Liver (tissue), 9 donors: Measurements from ENCODE around the gene BET1. TPM values are rescaled to one million over a fixed set of nuclear protein-coding genes. Genes with fewer than 3 reads are reported as not detected.

ENCODE experiments used
- DNase-seq: peaks from one replicate; pipeline ENCODE4 v3.0.0-alpha.2; 2017; ENCODE audit warnings: low spot score
- H3K27ac ChIP-seq, 2 donors: one replicate each; pipeline ENCODE4 v1.7.0; 2013; ENCODE audit warnings: inconsistent platforms in 2 of 2, low read length in 2 of 2, control low read depth in 1 of 2, low read depth in 1 of 2, mild to moderate bottlenecking in 1 of 2
- H3K27me3 ChIP-seq, 4 donors: one replicate each; pipeline versions ENCODE4 v1.6.1 to v1.7.0; 2013; ENCODE audit warnings: low read length in 3 of 4, inconsistent platforms in 1 of 4, mild to moderate bottlenecking in 1 of 4, moderate library complexity in 1 of 4; ENCODE audit not compliant: control insufficient read depth in 4 of 4, insufficient read depth in 4 of 4
- H3K36me3 ChIP-seq, 4 donors: one replicate each; pipeline versions ENCODE4 v1.6.1 to v1.7.0; 2013; ENCODE audit warnings: low read length in 3 of 4, mild to moderate bottlenecking in 3 of 4, low read depth in 1 of 4, moderate library complexity in 1 of 4; ENCODE audit not compliant: control insufficient read depth in 4 of 4, insufficient read depth in 3 of 4
- H3K4me1 ChIP-seq, 4 donors: one replicate each; pipeline versions ENCODE4 v1.6.1 to v1.7.0; 2013; ENCODE audit warnings: low read length in 3 of 4, mild to moderate bottlenecking in 3 of 4, moderate library complexity in 1 of 4; ENCODE audit not compliant: control insufficient read depth in 4 of 4, insufficient read depth in 4 of 4
- H3K4me3 ChIP-seq, 3 donors: one replicate each; pipeline versions ENCODE4 v1.6.1 to v1.7.0; 2013; ENCODE audit warnings: low read length in 3 of 3, control low read depth in 1 of 3, low read depth in 1 of 3, mild to moderate bottlenecking in 1 of 3
- H3K9ac ChIP-seq, 2 donors: one replicate each; pipeline ENCODE4 v1.7.0; 2013; ENCODE audit warnings: low read length in 2 of 2, mild to moderate bottlenecking in 2 of 2, moderate library complexity in 2 of 2, control low read depth in 1 of 2, low read depth in 1 of 2
- H3K9me3 ChIP-seq, 4 donors: one replicate each; pipeline versions ENCODE4 v1.6.1 to v1.7.0; 2013; ENCODE audit warnings: low read length in 3 of 4; ENCODE audit not compliant: control insufficient read depth in 4 of 4
- ATF3 ChIP-seq: IDR thresholded peaks from 2 replicates; pipeline ENCODE4 v1.6.1; 2016; ENCODE audit warnings: antibody characterized with exemption
- CTCF ChIP-seq: fragments of 150-350 bp; IDR thresholded peaks from 2 replicates; pipeline ENCODE4 v1.5.1; 2017; ENCODE audit warnings: improper control_type of control experiment, low read depth, low read length; ENCODE audit not compliant: missing input control
- EGR1 ChIP-seq, 2 donors: IDR thresholded peaks; 2 replicates each; pipeline ENCODE4 v1.6.1; 2016 to 2018; ENCODE audit warnings: antibody characterized with exemption in 2 of 2, low read depth in 2 of 2
- FOXA1 ChIP-seq: IDR thresholded peaks from 2 replicates; pipeline ENCODE4 v1.6.1; 2016; ENCODE audit warnings: antibody characterized with exemption
- FOXA2 ChIP-seq: IDR thresholded peaks from 2 replicates; pipeline ENCODE4 v1.6.1; 2016; ENCODE audit warnings: antibody characterized with exemption
- GABPA ChIP-seq, 2 donors: IDR thresholded peaks in 1 of 2; conservative IDR thresholded peaks in 1 of 2; 2 replicates each; pipeline ENCODE4 v1.6.1; 2016; ENCODE audit warnings: antibody characterized with exemption in 2 of 2, mild to moderate bottlenecking in 1 of 2, moderate library complexity in 1 of 2
- HNF4A ChIP-seq, 2 donors: conservative IDR thresholded peaks; 2 replicates each; pipeline ENCODE4 v1.6.1; 2016; ENCODE audit warnings: antibody characterized with exemption in 2 of 2, mild to moderate bottlenecking in 2 of 2
- HNF4G ChIP-seq: IDR thresholded peaks from 2 replicates; pipeline ENCODE4 v1.6.1; 2016; ENCODE audit warnings: antibody characterized with exemption
- JUND ChIP-seq, 2 donors: IDR thresholded peaks; 2 replicates each; pipeline ENCODE4 v1.6.1; 2016; ENCODE audit warnings: antibody characterized with exemption in 2 of 2
- MAX ChIP-seq: IDR thresholded peaks from 2 replicates; pipeline ENCODE4 v1.6.1; 2016; ENCODE audit warnings: antibody characterized with exemption
- NR2F2 ChIP-seq: IDR thresholded peaks from 2 replicates; pipeline ENCODE4 v1.6.1; 2016; ENCODE audit warnings: antibody characterized with exemption
- RAD21 ChIP-seq, 2 donors: IDR thresholded peaks; 2 replicates each; pipeline ENCODE4 v1.6.1; 2016; ENCODE audit warnings: antibody characterized with exemption in 2 of 2, mild to moderate bottlenecking in 2 of 2
- REST ChIP-seq: IDR thresholded peaks from 2 replicates; pipeline ENCODE4 v1.6.1; 2016; ENCODE audit warnings: antibody characterized with exemption, mild to moderate bottlenecking
- RXRA ChIP-seq, 2 donors: IDR thresholded peaks; 2 replicates each; pipeline ENCODE4 v1.6.1; 2017 to 2018; ENCODE audit warnings: antibody characterized with exemption in 2 of 2, mild to moderate bottlenecking in 1 of 2
- SP1 ChIP-seq: IDR thresholded peaks from 2 replicates; pipeline ENCODE4 v1.6.1; 2018; ENCODE audit warnings: antibody characterized with exemption, mild to moderate bottlenecking
- TAF1 ChIP-seq: conservative IDR thresholded peaks from 2 replicates; pipeline ENCODE4 v1.6.1; 2016; ENCODE audit warnings: antibody characterized with exemption, mild to moderate bottlenecking
- YY1 ChIP-seq: IDR thresholded peaks from 2 replicates; pipeline ENCODE4 v1.6.1; 2016; ENCODE audit warnings: antibody characterized with exemption, mild to moderate bottlenecking
- ZBTB33 ChIP-seq: IDR thresholded peaks from 2 replicates; pipeline ENCODE4 v1.6.1; 2016; ENCODE audit warnings: antibody characterized with exemption
- WGBS: extraction: QIAGEN DNeasy Blood & Tissue Kit; methylation state at CpG from one replicate; pipeline ENCODE4 v1.1.7; 2013; 5-methylcytosine and 5-hydroxymethylcytosine counted together
- polyA plus RNA-seq, 2 donors: library from polyadenylated mRNA; stranded (reverse) in 1 of 2; unstranded in 1 of 2; fragments of 200-250 nt in 1 of 2; fragments of >200 nt in 1 of 2; fragmentation: Nextera tagmentation in 1 of 2; extraction: Ambion mirVana in 1 of 2; gene quantifications; one replicate each; pipeline versions ENCODE4 v1.2.1 to v1.2.3, GENCODE V29; 2013 to 2015
- total RNA-seq, 2 donors: library from RNA; depleted of rRNA; stranded (reverse); fragments of >200 nt; gene quantifications; one replicate each; pipeline ENCODE4 v1.2.3, GENCODE V29; 2014
- donor health status: healthy.
- donor health status: healthy.
- donor health status: healthy.
- donor health status: healthy.
- donor health status: healthy.

The BET1 gene
- total and polyA plus RNA-seq, 4 donors, result 12.7 to 23.9 (median 16.2) TPM

GRCh38 chr7:93968911-93969620, 35.1 kb downstream of the BET1 start:
- Histone ChIP-seq H3K9ac (no peak overlapping the region), H3K9me3 (no peaks in the 10 kb centered on the region), H3K4me3 (no peak overlapping the region), H3K36me3 (no peaks in the 10 kb centered on the region), H3K4me1 (no peaks in the 10 kb centered on the region), H3K27me3 (no peaks in the 10 kb centered on the region), H3K27ac (no peak overlapping the region)
- no peak for TF ChIP-seq REST
- TF ChIP-seq ZBTB33, result no peak
- no peak for TF ChIP-seq EGR1 (IDR thresholded peaks at IDR 0.05; ENCODE audit: low read depth in 2 of 2)
- TF ChIP-seq MAX, result no peak
- no peak for TF ChIP-seq RXRA (IDR thresholded peaks at IDR 0.05)
- TF ChIP-seq FOXA2, result no peak
- no peak for TF ChIP-seq HNF4G
- WGBS, result 83% methylated on average over 2 of the region's 2 CpGs
- DNase-seq, result no peak

GRCh38 chr7:93964813-93965212, 39.3 kb downstream of the BET1 start:
- whole genome bisulfite sequencing, result 92% methylated on average over 3 of the region's 3 CpGs
- no peak for TF ChIP-seq NR2F2
- no peak for TF ChIP-seq HNF4A (conservative IDR thresholded peaks at IDR 0.05)
- no peak for TF ChIP-seq FOXA1
- TF ChIP-seq SP1, result no peak
- TF ChIP-seq REST, result no peak
- TF ChIP-seq YY1, result no peak
- TF ChIP-seq TAF1, result no peak
- TF ChIP-seq GABPA (IDR thresholded peaks at IDR 0.05 in 1 of 2, conservative IDR thresholded peaks at IDR 0.05 in 1 of 2), result no peak
- TF ChIP-seq ZBTB33, result no peak
- no peak for TF ChIP-seq RXRA (IDR thresholded peaks at IDR 0.05)
- TF ChIP-seq RAD21 (IDR thresholded peaks at IDR 0.05), result no peak
- no peak for TF ChIP-seq HNF4G
- no peak for TF ChIP-seq ATF3
- no peak for TF ChIP-seq FOXA2
- TF ChIP-seq JUND (IDR thresholded peaks at IDR 0.05), result no peak
- no peak for TF ChIP-seq CTCF
- no peak for TF ChIP-seq EGR1 (IDR thresholded peaks at IDR 0.05; ENCODE audit: low read depth in 2 of 2)

More at GRCh38 chr7:93964813-93965212, 39.3 kb downstream of the BET1 start:
- Histone ChIP-seq H3K9ac (no peak overlapping the region), H3K27ac (no peak overlapping the region), H3K9me3 (no peaks in the 10 kb centered on the region), H3K4me3 (no peak overlapping the region), H3K4me1 (no peaks in the 10 kb centered on the region), H3K27me3 (no peaks in the 10 kb centered on the region), H3K36me3 (no peaks in the 10 kb centered on the region)
- no peak for DNase-seq
